Femur (tissue), 1 donor: ENCODE measurements around the gene TMPRSS2.
"Not testable (repeated sequence)": the region's sequence is repeated elsewhere in the genome, so short reads cannot be mapped to it uniquely, and the experiment has no call there.

Source experiments
- DNase-seq: peaks from one replicate; pipeline ENCODE4 v3.0.0-alpha.2; 2017

Gene TMPRSS2

GRCh38 chr21:41425588-41425953, 82.4 kb downstream of the TMPRSS2 start:
- no peak for DNase-seq

- DNase-seq: not testable (repeated sequence)
These were observed 84.7 kb downstream of the TMPRSS2 start for GRCh38 chr21:41423305-41423636.

- no peak for DNase-seq
These were observed 85.2 kb downstream of the TMPRSS2 start for GRCh38 chr21:41422546-41423304.

- DNase-seq: not testable (repeated sequence)
These were observed 87.0 kb downstream of the TMPRSS2 start for GRCh38 chr21:41420998-41421397.

- peak; percentile 94 for DNase-seq
These were observed 87.8 kb downstream of the TMPRSS2 start for GRCh38 chr21:41419921-41420862.

- DNase-seq: no peak
These were observed 88.8 kb downstream of the TMPRSS2 start for GRCh38 chr21:41418956-41419680.

- DNase-seq: no peak
These were observed 89.6 kb downstream of the TMPRSS2 start for GRCh38 chr21:41418393-41418792.

GRCh38 chr21:41417505-41417904, 90.5 kb downstream of the TMPRSS2 start:
- not testable (repeated sequence) for DNase-seq
